GM12878 (cell line): Measurements from ENCODE around the gene OSTC. TPM values are rescaled to one million over a fixed set of nuclear protein-coding genes. Genes with fewer than 3 reads are reported as not detected.

Source experiments
- ATAC-seq: fragments of 200-7000 bp; cut with Tn5 transposase; 3 replicates; pipeline ENCODE4 v1.9.1; 2020; ENCODE audit warnings: mild to moderate bottlenecking, moderate library complexity
- BruUV-seq: library from RNA; stranded (reverse); fragments of 400-500 nt; replicated peaks from 2 replicates; lab custom pipeline; 2021; lab: Mats Ljungman, UMichigan
- CTCF ChIA-PET: fragments of 300-600 bp; sonication (Branson Sonifier 250); formaldehyde crosslinking; extraction: SDS; loops from one replicate; lab custom pipeline; 2021; ENCODE audit warnings: inconsistent platforms; lab: Yijun Ruan, JAX
- POLR2A ChIA-PET: fragments of 350-600 bp; formaldehyde crosslinking; extraction: SDS; loops from one replicate; lab custom pipeline; 2021; ENCODE audit warnings: inconsistent platforms; lab: Charles Lee
- RAD21 ChIA-PET: fragments of 300-600 bp; sonication (Branson Sonifier 250); formaldehyde crosslinking; loops from one replicate; lab custom pipeline; 2023; ENCODE audit warnings: antibody characterized with exemption; ENCODE audit not compliant: unreplicated experiment; lab: Charles Lee
- SMC1A ChIA-PET: fragments of 300-600 bp; sonication (Branson Sonifier 250); formaldehyde crosslinking; loops from one replicate; lab custom pipeline; 2023; ENCODE audit not compliant: unreplicated experiment, uncharacterized antibody; lab: Charles Lee
- DNase-seq: peaks from one replicate; pipeline ENCODE4 v3.0.0-alpha.2; 2011; ENCODE audit warnings: low read depth, low spot score
- FAIRE-seq: peaks from 3 replicates; lab custom pipeline; 2011; peaks lifted over from hg19 to GRCh38; lab: Jason Lieb, UNC
- H2AFZ ChIP-seq: 2 replicates; pipeline ENCODE4 v1.6.0; 2011; ENCODE audit warnings: low read depth, low read length, control low read depth; ENCODE audit not compliant: control insufficient read depth
- H3K27ac ChIP-seq: 2 replicates; pipeline ENCODE4 v1.5.1; 2011; ENCODE audit warnings: control low read depth; ENCODE audit not compliant: control insufficient read depth, insufficient read depth
- H3K27me3 ChIP-seq, 2 experiments: replicated peaks in 1 of 2; 2 replicates each; pipeline versions ENCODE4 v1.6.0 to v1.6.1; 2011; ENCODE audit warnings: low read length in 1 of 2; ENCODE audit not compliant: control insufficient read depth in 2 of 2, insufficient read depth in 2 of 2
- H3K36me3 ChIP-seq, 2 experiments: 2 replicates each; pipeline ENCODE4 v1.5.1; 2011; ENCODE audit warnings: low read length in 1 of 2; ENCODE audit not compliant: control insufficient read depth in 2 of 2, insufficient read depth in 2 of 2
- H3K4me1 ChIP-seq: 2 replicates; pipeline ENCODE4 v1.6.1; 2011; ENCODE audit warnings: mild to moderate bottlenecking, low read length, moderate library complexity, mixed read lengths; ENCODE audit not compliant: control insufficient read depth, insufficient read depth
- H3K4me2 ChIP-seq: 2 replicates; pipeline ENCODE4 v1.6.0; 2011; ENCODE audit warnings: control low read depth; ENCODE audit not compliant: control insufficient read depth, insufficient read depth
- H3K4me3 ChIP-seq: fragments of 200-600 bp; sonication (generic); 2 replicates; pipeline ENCODE4 v1.5.1; 2016
- H3K79me2 ChIP-seq: 2 replicates; pipeline ENCODE4 v1.6.0; 2011; ENCODE audit warnings: low read length; ENCODE audit not compliant: control insufficient read depth, insufficient read depth
- H3K9ac ChIP-seq: 2 replicates; pipeline ENCODE4 v1.8.0; 2011; ENCODE audit warnings: low read length, control low read depth, mixed read lengths; ENCODE audit not compliant: control insufficient read depth, insufficient read depth
- H3K9me3 ChIP-seq: replicated peaks from 3 replicates; pipeline ENCODE4 v1.5.1; 2011; ENCODE audit warnings: mild to moderate bottlenecking, low read length; ENCODE audit not compliant: control insufficient read depth, insufficient read depth
- H4K20me1 ChIP-seq: 2 replicates; pipeline ENCODE4 v1.6.0; 2011; ENCODE audit not compliant: control insufficient read depth, insufficient read depth
- EP300 ChIP-seq, 2 experiments: fragments of 150-350 bp in 1 of 2; IDR thresholded peaks; 2 replicates each; pipeline ENCODE4 v1.6.1; 2011 to 2012; ENCODE audit warnings: low read depth in 2 of 2, low read length in 2 of 2, borderline replicate concordance in 1 of 2, improper control_type of control experiment in 1 of 2, inconsistent platforms in 1 of 2; ENCODE audit not compliant: control insufficient read depth in 1 of 2
- GATAD2B ChIP-seq: fragments of 450-650 bp; conservative IDR thresholded peaks from 2 replicates; pipeline ENCODE4 v1.6.1; 2017; ENCODE audit warnings: low read depth, mild to moderate bottlenecking, moderate library complexity
- NKRF ChIP-seq: fragments of 450-650 bp; conservative IDR thresholded peaks from 2 replicates; pipeline ENCODE4 v1.6.1; 2017; ENCODE audit warnings: mild to moderate bottlenecking, moderate library complexity
- POLR2AphosphoS2 ChIP-seq: IDR thresholded peaks from 2 replicates; pipeline ENCODE4 v1.6.1; 2011; ENCODE audit warnings: low read depth, mild to moderate bottlenecking, low read length, improper control_type of control experiment, moderate library complexity
- RAD51 ChIP-seq: fragments of 450-650 bp; IDR thresholded peaks from 2 replicates; pipeline ENCODE4 v1.6.1; 2016; ENCODE audit warnings: moderate library complexity, mild to moderate bottlenecking, inconsistent platforms
- SIX5 ChIP-seq: IDR thresholded peaks from 2 replicates; pipeline ENCODE4 v1.6.1; 2011; ENCODE audit warnings: mild to moderate bottlenecking, low read depth, low read length, moderate library complexity; ENCODE audit not compliant: severe bottlenecking
- ZNF622 ChIP-seq: fragments of 450-650 bp; IDR thresholded peaks from 2 replicates; pipeline ENCODE4 v1.6.1; 2017; ENCODE audit warnings: mild to moderate bottlenecking, inconsistent platforms
- WGBS: methylation state at CpG from one replicate; pipeline ENCODE4 v1.1.6; 2016; ENCODE audit warnings: low lambda C conversion rate; ENCODE audit not compliant: insufficient replicate concordance, insufficient coverage; ENCODE audit errors: missing lambda C conversion rate; 5-methylcytosine and 5-hydroxymethylcytosine counted together
- in situ Hi-C: fragments of 300-500 bp; cut with MboI; formaldehyde crosslinking; loops from 9 replicates; pipeline ENCODE4 v1.14.3; 2018; ENCODE audit warnings: mixed read lengths
- intact Hi-C: fragments of 100-400 bp; cut with micrococcal nuclease; formaldehyde crosslinking; loops from one replicate; pipeline ENCODE4 v1.14.2; 2022; ENCODE audit not compliant: unreplicated experiment
- polyA plus RNA-seq, 11 experiments: library from polyadenylated mRNA; depleted of rRNA in 4 of 11; unstranded in 6 of 11; stranded (reverse) in 5 of 11; fragments of >200 nt; fragmentation: Nextera tagmentation in 4 of 11; fragmentation: Illumina TruSeq in 1 of 11; extraction: Ambion mirVana in 4 of 11; extraction: Trizol in 1 of 11; gene quantifications; 1 replicate in 1 of 11; 2 replicates in 10 of 11; pipeline versions ENCODE4 v1.2.1 to v1.2.3, GENCODE V29; 2011 to 2016; ENCODE audit warnings: inconsistent platforms in 2 of 11, missing spikeins in 2 of 11, low read depth in 1 of 11
- total RNA-seq, 4 experiments: library from RNA; depleted of rRNA in 3 of 4; stranded (reverse); fragments of >200 nt in 3 of 4; fragmentation: Illumina TruSeq in 1 of 4; extraction: Trizol in 1 of 4; gene quantifications; 2 replicates each; pipeline versions ENCODE4 v1.2.1 to v1.2.3, GENCODE V29; 2013 to 2021

OSTC gene
- total and polyA plus RNA-seq, 10 of the 15 experiments (the other 5 are each of a cell fraction or from before 2014, with no cell fraction given): 106 to 681 (median 181) TPM

GRCh38 chr4:108714880-108715279 is 64.5 kb downstream of the OSTC start:
- Histone ChIP-seq H3K9me3 (no peaks in the 10 kb centered on the region), H2AFZ (no peak overlapping the region), H3K36me3 (no peaks in the 10 kb centered on the region), H3K27ac (no peak overlapping the region), H3K4me3 (no peak overlapping the region), H3K27me3 (no peaks in the 10 kb centered on the region), H4K20me1 (no peaks in the 10 kb centered on the region), H3K4me1 (no peaks in the 10 kb centered on the region), H3K9ac (no peak overlapping the region), H3K79me2 (no peaks in the 10 kb centered on the region), H3K4me2 (no peak overlapping the region)
- RAD21 ChIA-PET: no interaction called here
- no TSS peak for BruUV-seq
- no peak for FAIRE-seq
- TF ChIP-seq ZNF622 (no peak), SIX5 (no peak), POLR2AphosphoS2 (no peak), RAD51 (no peak)
- in situ Hi-C loops (no loop called here), intact Hi-C loops (no loop called here)
- no peak for ATAC-seq
- CTCF ChIA-PET: no interaction called here
- DNase-seq: no peak
- SMC1A ChIA-PET: no interaction called here
- 0% methylated on average over 4 of the region's 4 CpGs for WGBS
- POLR2A ChIA-PET: no interaction called here

GRCh38 chr4:108716340-108716739 is 65.9 kb downstream of the OSTC start:
- Histone ChIP-seq H3K4me1 (no peaks in the 10 kb centered on the region), H3K79me2 (no peaks in the 10 kb centered on the region), H3K27ac (no peak overlapping the region), H4K20me1 (no peaks in the 10 kb centered on the region), H3K27me3 (no peaks in the 10 kb centered on the region), H3K36me3 (no peaks in the 10 kb centered on the region), H3K9ac (no peak overlapping the region), H3K4me3 (no peak overlapping the region), H3K4me2 (no peak overlapping the region), H2AFZ (no peak overlapping the region), H3K9me3 (no peaks in the 10 kb centered on the region)
- ATAC-seq (no peak), DNase-seq (no peak), FAIRE-seq (no peak)
- in situ Hi-C loops: no loop called here
- ChIA-PET SMC1A (no interaction called here), CTCF (interaction anchor here (0.9 kb wide), 1 partner anchor 716 kb away, joined by 4 read pairs; no protein-coding TSS in a partner anchor), RAD21 (interaction anchor here (1.3 kb wide), 1 partner anchor 583 kb away, joined by 3 read pairs; no protein-coding TSS in a partner anchor), POLR2A (no interaction called here)
- BruUV-seq: no TSS peak
- TF ChIP-seq NKRF (no peak), GATAD2B (no peak), EP300 (IDR thresholded peaks at IDR 0.05; ENCODE audit: borderline replicate concordance in 1 of 2, control insufficient read depth in 1 of 2, low read depth in 2 of 2, low read length in 2 of 2) (no peak)
- intact Hi-C loops: no loop called here
- WGBS: 11% methylated on average over 2 of the region's 2 CpGs
